ENCODE results near the gene OTOG. TPM values are rescaled to one million over a fixed set of nuclear protein-coding genes. Genes with fewer than 3 reads are reported as not detected.

The OTOG gene
- total RNA-seq, 1 experiment from 2014 or later: 0.35 TPM

DNA sequence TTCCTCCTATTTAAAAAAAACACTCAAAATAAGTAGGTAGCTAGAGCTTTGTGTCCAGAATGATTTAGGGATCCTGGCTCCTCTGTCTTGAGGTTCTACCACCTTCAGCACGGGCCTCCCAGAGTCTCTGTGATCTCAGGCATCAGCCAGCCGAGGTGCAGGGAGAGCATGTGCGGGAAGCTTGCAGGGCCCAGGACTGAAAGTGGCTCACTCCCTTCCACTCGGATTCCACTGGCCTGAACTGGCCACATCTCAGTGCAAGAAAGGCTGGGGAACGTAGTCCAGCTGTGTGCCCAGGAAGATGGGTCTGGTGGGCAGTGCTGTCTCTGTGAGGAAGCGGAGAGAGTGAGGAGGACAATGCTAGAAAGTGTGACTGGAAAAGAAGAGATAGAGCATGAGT is 104.0 kb downstream of the OTOG start:
- Mint-ChIP-seq H3K36me3 (ENCODE audit: insufficient read depth in 1 of 3, low read depth in 3 of 3) (peaks cover 0 to 4% (median 1%) of the 10 kb centered on the region in 3 experiments; a peak in 4 of 7 replicates), H3K4me1 (peaks cover 38 to 53% of the 10 kb centered on the region in 2 experiments), H3K4me3 (no peak overlapping the region), H3K27me3 (ENCODE audit: low read depth) (peaks cover 70% of the 10 kb centered on the region), H3K27ac (no peak overlapping the region), H3K9me3 (peaks cover 12 to 20% of the 10 kb centered on the region in 2 experiments)
- Histone ChIP-seq H3K79me2 (ENCODE audit: insufficient read depth, low read length) (no peaks in the 10 kb centered on the region), H3K23ac (ENCODE audit: insufficient read length, low read depth, low read length) (no peak overlapping the region), H3K4me2 (ENCODE audit: insufficient read depth, insufficient read length, low read length) (no peak overlapping the region), H4K5ac (ENCODE audit: insufficient read length, low read depth, low read length) (no peak overlapping the region), H3K27me3 (ENCODE audit: insufficient read depth, low read length) (no peaks in the 10 kb centered on the region; the same call in 1 of the 2 replicates), H3K27ac (ENCODE audit: insufficient read length, low read depth, low read length) (no peak overlapping the region), H2AFZ (ENCODE audit: low read length) (no peak overlapping the region), H4K8ac (replicated peaks; ENCODE audit: insufficient read length, low read depth, low read length) (no peak overlapping the region), H2BK20ac (ENCODE audit: low read depth, low read length, poor library complexity, severe bottlenecking) (no peak overlapping the region), H4K20me1 (ENCODE audit: control insufficient read depth, insufficient read depth, insufficient read length) (no peaks in the 10 kb centered on the region), H2BK5ac (ENCODE audit: insufficient read length, low read length) (no peak overlapping the region), H3K4me1 (ENCODE audit: insufficient read depth, low read length) (peaks cover 7% of the 10 kb centered on the region; the same call in 1 of the 2 replicates), H2BK12ac (ENCODE audit: insufficient read length, low read depth, low read length) (no peak overlapping the region), H3K14ac (ENCODE audit: insufficient read depth, low read length) (no peak overlapping the region; the same call in 1 of the 2 replicates), H2BK120ac (ENCODE audit: low read depth, low read length, poor library complexity, severe bottlenecking) (no peak overlapping the region), H3K18ac (ENCODE audit: insufficient read length, low read depth, low read length) (no peak overlapping the region), H3T11ph (ENCODE audit: low read length) (no peak overlapping the region), H3K56ac (ENCODE audit: insufficient read length, low read depth, low read length) (no peak overlapping the region), H4K91ac (ENCODE audit: insufficient read length, low read depth, low read length) (no peak overlapping the region), H3K23me2 (ENCODE audit: insufficient read length, low read depth, low read length, poor library complexity, severe bottlenecking) (no peaks in the 10 kb centered on the region), H3K4ac (ENCODE audit: low read depth, low read length) (no peak overlapping the region), H2AK5ac (ENCODE audit: insufficient read length, low read length) (no peak overlapping the region), H3K9ac (ENCODE audit: extremely low read depth, insufficient read length, low read length) (no peak overlapping the region), H3K79me1 (ENCODE audit: insufficient read depth, low read depth, low read length, poor library complexity, severe bottlenecking) (no peaks in the 10 kb centered on the region), H2BK15ac (ENCODE audit: low read depth, low read length) (no peak overlapping the region), H3K9me3 (ENCODE audit: control insufficient read depth, low read depth, low read length) (no peaks in the 10 kb centered on the region)
- TF ChIP-seq, protein P1, sequence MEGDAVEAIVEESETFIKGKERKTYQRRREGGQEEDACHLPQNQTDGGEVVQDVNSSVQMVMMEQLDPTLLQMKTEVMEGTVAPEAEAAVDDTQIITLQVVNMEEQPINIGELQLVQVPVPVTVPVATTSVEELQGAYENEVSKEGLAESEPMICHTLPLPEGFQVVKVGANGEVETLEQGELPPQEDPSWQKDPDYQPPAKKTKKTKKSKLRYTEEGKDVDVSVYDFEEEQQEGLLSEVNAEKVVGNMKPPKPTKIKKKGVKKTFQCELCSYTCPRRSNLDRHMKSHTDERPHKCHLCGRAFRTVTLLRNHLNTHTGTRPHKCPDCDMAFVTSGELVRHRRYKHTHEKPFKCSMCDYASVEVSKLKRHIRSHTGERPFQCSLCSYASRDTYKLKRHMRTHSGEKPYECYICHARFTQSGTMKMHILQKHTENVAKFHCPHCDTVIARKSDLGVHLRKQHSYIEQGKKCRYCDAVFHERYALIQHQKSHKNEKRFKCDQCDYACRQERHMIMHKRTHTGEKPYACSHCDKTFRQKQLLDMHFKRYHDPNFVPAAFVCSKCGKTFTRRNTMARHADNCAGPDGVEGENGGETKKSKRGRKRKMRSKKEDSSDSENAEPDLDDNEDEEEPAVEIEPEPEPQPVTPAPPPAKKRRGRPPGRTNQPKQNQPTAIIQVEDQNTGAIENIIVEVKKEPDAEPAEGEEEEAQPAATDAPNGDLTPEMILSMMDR (conservative IDR thresholded peaks at IDR 0.05): no peak
- no peak for DNase-seq
- WGBS (ENCODE audit: extremely low coverage, insufficient read length, low lambda C conversion rate): no CpG with 5 or more reads among the region's 6 CpGs
